Activated naive CD8-positive, alpha-beta T cell treated with anti-CD3 and anti-CD28 coated beads, Interleukin-2, amount 50 U/mL, for 16 hours (primary cell): Measurements from ENCODE around the gene BTBD2.
"Not testable (repeated sequence)": the region's sequence is repeated elsewhere in the genome, so short reads cannot be mapped to it uniquely, and the experiment has no call there.

ENCODE experiments used
- DNase-seq: peaks from one replicate; pipeline ENCODE4 v3.0.0-alpha.2; 2020; ENCODE audit warnings: low read depth, low spot score

BTBD2 gene

DNA sequence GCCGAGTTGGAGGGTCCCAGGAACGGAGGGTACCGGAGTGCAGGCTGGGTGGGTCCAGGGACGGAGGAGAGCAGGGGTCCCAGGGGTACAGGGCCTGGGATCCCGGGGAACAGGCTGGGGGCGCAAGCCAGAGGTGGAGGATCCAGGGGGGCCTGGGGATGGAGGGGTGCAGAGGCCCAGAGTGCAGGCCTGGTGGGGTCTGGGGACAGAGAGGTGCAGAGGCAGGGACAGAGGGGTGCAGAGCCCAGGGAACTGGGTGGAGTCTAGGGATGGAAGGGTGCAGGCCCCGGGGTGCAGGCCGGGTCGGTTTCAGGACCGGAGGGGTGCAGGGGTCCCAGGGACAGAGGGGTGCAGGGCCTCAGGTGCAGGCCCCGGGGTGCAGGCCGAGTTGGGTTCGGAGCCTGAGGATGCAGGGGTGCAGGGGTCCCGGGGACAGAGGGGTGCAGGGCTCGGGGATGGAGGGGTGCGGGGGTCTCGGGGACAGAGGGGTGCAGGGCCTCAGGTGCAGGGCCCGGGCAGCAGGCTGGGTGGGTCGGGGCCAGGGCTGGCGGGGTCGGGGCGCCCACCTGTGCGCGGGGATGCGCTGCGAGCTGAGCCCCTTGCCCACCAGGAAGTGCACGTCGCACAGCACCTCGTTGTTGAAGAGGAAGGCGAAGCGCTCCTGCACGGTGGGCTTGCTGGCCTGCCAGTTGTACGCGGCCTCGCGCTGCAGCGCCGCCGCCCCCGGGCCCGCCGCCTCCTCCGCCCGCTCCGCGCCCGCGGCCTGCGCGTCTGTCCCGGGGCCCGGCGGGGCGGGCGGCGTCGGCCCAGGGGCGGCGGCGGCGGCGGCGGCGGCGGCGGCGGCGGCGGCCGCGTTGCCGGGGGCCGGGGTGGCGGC, 545 bp downstream of the BTBD2 start:
- no peak for DNase-seq

GRCh38 chr19:2014131-2014571, 1.4 kb downstream of the BTBD2 start:
- DNase-seq = no peak

DNA sequence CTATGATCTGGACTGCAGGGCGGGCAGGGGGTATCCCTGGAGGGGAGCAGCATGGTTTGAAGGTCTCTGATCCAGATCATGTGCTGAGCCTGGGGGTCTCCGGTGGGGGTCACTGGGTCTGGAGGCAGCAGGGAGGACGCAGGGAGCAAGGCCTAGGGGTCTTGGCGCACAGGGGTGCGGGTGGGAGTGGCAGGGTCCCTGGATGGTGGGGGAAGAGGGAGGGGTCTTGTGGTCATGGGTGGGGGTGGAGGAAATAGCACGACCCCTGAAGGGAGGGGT, 1.9 kb downstream of the BTBD2 start:
- DNase-seq = no peak

- no peak for DNase-seq
Observed at GRCh38 chr19:2012941-2013682, 2.4 kb downstream of the BTBD2 start.

GRCh38 chr19:2011169-2011568, 4.3 kb downstream of the BTBD2 start:
- no peak for DNase-seq

GRCh38 chr19:2010135-2010668, 5.3 kb downstream of the BTBD2 start:
- no peak for DNase-seq

DNA sequence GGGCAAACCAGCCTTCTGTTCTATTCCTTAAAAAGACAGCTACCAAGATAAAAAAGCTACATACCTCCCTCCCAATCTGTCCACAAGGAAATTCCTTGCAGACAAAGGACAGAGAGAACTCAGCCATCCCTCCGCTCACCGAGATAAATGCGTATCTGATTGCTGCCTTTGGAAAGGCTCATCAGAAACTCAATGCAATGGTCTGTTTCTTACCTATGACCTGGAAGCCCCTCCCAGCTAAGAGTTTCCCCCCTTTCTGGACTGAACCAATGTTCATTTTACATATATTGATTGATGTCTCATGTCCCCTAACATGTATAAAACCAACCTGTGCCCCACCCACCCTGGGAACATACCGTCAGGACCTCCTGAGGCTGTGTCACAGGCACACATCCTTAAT, 11.6 kb downstream of the BTBD2 start:
- DNase-seq = no peak

- no peak for DNase-seq
Observed at GRCh38 chr19:1999856-2000515, 15.5 kb downstream of the BTBD2 start.

DNA sequence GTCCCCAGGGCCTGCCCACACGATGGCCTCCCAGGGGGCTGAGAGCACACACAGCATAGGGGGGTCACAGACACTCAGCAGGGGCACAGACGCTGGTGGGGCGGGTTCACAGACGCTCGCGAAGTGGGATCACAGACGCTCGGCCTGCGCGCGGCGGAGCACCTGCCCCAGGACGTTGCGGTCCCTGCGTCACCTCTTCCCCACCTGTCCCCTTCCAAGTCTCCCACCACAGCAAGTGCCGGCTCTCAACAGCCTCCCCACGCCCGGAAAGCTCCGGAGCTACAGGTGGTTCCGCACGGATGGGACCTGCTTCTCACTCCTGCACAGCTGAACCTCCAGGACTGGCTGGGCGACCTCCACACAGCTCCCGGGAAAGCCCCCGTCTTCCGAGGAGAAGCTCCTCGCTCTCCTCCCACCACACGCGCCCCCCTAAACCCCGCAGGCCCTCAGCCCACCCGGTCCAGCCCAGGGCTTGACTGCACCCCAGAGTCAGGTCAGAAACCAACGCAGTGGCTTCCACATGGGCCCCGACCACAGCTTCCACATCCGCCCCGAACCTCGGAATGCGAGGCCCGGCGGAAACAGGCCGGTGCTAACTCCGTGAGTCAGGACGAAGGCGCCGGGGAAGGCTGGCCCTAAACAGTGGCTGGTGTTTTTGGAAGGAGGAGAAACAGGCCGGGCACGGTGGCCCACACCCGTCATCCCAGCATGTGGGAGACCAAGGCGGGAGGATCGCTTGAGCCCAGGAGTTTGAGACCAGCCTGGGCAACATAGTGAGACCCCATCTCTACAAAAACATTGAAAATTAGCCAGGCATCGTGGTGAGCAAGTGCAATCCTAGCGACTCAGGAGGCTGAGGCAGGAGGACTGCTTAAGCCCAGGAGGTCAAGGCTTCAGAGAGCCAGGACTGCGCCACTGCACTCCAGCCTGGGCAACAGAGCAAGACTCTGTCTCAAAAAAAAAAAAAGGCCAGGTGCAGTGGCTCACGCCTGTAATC, 16.5 kb downstream of the BTBD2 start:
- no peak for DNase-seq

DNA sequence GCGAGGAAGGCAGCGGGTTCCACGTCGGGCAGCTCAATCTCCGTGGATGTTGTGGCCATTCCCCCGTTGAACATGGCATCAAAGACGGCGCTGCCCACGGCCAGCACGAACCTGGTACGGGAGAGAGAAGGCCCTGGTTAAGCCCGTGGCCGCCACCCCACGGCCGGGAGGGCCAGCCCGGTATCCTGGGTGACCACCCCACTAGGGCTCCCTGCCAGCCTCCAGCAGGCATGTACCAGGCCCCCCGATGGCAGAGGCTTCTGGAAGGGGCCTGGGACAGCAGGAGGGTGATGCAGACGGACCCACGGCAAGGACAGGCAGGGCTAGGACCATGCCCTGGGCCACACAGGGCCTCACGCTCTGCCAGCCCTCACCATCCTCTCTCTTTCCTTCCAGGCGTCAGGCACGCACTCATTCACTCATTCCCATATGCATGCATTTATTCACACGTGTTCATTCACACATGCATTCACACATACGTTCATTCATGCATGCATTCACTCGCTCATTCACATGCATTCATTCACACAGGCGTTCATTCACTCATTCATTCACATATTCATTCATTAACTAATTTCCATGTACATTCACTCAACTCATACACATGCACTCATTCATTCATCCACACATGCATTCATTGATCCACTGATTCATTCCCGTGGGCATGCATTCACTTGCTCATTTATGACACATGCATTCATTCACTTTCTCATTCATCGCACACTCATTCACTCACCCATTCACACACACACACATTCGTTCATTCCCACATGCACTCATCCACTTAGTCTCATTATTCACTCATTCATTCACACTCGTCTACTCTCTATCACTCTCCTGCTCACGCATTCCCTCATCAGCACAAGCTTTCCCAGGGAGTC, 17.9 kb downstream of the BTBD2 start:
- no peak for DNase-seq

GRCh38 chr19:1992759-1993260, 22.7 kb downstream of the BTBD2 start:
- no peak for DNase-seq

DNA sequence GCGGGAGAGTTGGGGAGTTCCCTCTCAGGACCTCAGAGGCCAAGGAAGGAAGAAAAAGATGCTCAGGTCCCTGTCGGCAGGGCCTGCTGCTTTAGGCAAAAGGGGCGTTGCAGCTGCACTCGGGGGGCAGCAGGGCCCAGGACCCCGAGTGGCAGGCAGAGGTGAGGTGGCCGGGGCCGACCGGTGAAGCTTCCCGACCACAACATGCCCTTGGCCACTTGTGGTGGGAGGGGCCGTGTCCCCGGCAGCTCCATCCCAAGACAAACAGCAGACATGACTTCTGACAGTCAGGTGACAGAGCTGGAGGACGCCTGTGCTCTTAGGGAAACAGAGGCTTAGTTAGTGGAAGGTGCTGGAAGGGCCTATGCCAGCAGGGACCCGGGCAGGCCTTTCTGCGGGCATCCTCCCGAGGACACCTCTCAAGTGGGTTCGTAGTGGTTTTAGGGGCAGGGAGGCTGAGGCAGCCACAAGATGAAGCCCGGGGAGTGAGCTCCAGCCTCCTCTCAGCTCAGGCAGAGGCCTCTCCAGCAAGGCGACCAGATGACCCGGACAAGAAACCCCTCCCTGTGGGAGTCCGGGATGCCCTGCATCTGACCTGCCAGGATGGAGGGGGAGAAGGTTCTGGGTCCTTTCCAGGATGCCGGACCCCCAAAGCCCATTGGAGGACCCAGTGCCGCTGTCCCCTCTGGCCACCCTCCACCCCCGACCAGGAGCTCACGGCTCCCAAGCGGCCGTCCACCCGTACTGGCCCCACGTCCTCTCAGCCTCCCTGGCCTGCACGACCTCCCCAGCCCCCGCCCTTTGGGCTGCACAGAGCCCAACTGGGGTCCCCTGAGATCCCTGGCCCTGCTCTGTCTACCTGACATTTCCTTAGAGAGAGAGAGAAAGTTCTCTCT, 24.2 kb downstream of the BTBD2 start:
- no peak for DNase-seq

GRCh38 chr19:1990230-1991017, 25.1 kb downstream of the BTBD2 start:
- no peak for DNase-seq

DNA sequence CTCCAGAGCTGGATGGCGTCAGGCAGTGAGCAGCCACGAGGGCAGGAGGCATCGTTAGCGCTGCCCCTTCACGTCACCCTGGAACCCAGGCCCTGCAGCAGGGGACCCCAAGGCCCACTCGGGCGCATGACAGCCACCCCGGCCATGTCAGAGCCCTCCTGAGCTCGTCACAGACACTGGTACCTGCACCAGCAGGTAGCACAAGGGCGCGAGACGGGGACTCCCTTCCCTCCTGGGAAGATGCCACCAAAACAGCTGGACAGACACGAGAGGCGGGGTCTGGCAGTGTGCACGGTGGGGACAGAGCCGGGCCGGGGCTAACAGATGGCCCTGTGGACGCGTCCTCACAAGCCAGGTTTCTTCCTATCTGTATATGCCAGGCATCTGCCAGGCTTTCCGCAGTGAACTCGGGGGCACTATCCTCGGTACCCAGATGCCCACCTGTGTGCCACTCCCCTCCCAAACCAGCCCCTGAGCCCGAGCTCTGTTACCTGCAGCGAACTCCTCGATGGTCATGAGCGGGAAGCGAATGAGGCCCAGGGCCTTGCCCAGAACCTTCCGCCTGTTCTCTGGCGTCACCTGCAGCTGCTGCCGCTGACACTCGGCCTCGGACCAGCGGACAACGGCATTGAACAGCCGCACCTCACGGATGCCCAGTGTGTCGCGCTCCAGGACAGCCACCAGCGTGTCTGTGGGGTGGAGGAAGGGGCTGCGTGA, 25.8 kb downstream of the BTBD2 start:
- no peak for DNase-seq

GRCh38 chr19:1988464-1988863, 27.1 kb downstream of the BTBD2 start:
- DNase-seq = not testable (repeated sequence)

GRCh38 chr19:1987197-1988187, 28.0 kb downstream of the BTBD2 start:
- DNase-seq = no peak
